HG02678 (cell line): ENCODE data around the gene SWSAP1.
A peak's percentile ranks its signal among the peaks of the same experiment; 100 is the strongest.
"Not testable (repeated sequence)": the region's sequence is repeated elsewhere in the genome, so short reads cannot be mapped to it uniquely, and the experiment has no call there.

Source experiments
- ATAC-seq: cut with Tn5 transposase; IDR thresholded peaks from one replicate; pipeline ENCODE4 v1.9.1; 2021; ENCODE audit warnings: mild to moderate bottlenecking, moderate library complexity; ENCODE audit not compliant: unreplicated experiment

The SWSAP1 gene

GRCh38 chr19:11354102-11354501 is 20.4 kb upstream of the SWSAP1 start:
- ATAC-seq = not testable (repeated sequence)

- peak; percentile 60 for ATAC-seq
These were observed 19.0 kb upstream of the SWSAP1 start, which contains the start of gene PLPPR2 for GRCh38 chr19:11355160-11356073. TSS of gene PLPPR2 (plus strand) at chr19:11355432. CDS start at chr19:11357674, 2,242 bp downstream.

- ATAC-seq = no peak
These were observed 18.4 kb upstream of the SWSAP1 start for GRCh38 chr19:11356074-11356397.

- no peak for ATAC-seq
These were observed 17.6 kb upstream of the SWSAP1 start for GRCh38 chr19:11356676-11357550.

DNA sequence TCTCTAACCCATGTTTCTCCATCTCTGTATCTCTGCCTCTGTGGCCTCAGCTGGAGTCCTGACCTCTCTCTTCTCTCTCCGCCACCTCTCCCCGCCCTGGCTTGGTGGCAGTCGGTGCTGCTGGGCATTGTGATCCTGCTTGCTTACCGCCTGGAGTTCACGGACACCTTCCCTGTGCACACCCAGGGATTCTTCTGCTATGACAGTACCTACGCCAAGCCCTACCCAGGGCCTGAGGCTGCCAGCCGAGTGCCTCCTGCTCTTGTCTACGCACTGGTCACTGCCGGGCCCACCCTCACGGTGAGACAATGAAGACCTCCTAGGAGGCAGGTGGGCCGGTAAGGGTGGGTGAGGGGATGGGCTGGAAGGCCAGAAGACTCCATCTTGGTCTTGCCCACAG is 15.0 kb upstream of the SWSAP1 start:
- ATAC-seq = no peak

GRCh38 chr19:11361037-11361770 is 13.3 kb upstream of the SWSAP1 start:
- ATAC-seq = no peak

GRCh38 chr19:11361771-11362731 is 12.4 kb upstream of the SWSAP1 start:
- ATAC-seq = no peak

GRCh38 chr19:11363881-11364280 is 10.6 kb upstream of the SWSAP1 start:
- ATAC-seq = no peak

- no peak for ATAC-seq
These were observed 10.1 kb upstream of the SWSAP1 start for GRCh38 chr19:11364296-11364904.

GRCh38 chr19:11364935-11365334 is 9.5 kb upstream of the SWSAP1 start:
- ATAC-seq = no peak

- no peak for ATAC-seq
These were observed 8.8 kb upstream of the SWSAP1 start for GRCh38 chr19:11365557-11366117.

DNA sequence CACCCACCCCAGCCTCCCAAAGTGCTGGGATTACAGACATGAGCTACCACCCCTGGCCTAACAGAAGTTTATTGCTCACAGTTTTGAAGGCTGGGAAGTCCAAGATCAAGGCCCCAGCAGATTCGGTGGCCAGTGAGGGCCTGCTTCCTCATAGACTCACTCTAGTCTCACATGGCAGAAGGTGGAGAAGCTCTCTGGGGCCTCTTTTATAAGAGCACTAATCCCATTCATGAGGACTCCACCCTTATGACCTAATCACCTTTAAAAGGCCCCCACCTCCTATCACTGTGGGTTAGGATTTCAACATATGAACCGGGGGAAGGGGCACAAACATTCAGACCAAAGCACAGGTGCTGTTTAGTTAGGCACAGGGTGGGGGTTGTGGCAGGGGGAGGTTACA is 6.9 kb upstream of the SWSAP1 start:
- ATAC-seq = no peak

DNA sequence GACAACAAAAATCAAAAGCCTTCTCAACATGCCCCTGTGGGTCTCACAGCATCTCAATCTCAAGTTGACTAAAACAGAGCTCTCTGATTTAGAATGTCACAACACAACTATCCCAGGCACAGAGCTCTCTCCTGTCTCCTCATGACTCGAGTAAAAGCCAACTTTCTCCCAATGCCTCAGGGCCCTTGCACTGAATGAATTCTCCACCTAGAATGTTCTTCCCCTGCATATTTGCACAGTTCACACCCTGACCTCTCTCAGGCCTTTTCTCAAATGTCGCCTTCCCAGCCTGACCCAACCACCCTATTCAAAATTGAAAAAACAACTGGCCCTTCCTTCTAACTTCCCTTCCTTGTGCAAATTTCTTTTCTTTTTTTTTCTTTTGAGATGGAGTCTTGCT is 3.7 kb upstream of the SWSAP1 start:
- ATAC-seq = no peak

- no peak for ATAC-seq
These were observed 1.1 kb upstream of the SWSAP1 start for GRCh38 chr19:11373166-11373884.

DNA sequence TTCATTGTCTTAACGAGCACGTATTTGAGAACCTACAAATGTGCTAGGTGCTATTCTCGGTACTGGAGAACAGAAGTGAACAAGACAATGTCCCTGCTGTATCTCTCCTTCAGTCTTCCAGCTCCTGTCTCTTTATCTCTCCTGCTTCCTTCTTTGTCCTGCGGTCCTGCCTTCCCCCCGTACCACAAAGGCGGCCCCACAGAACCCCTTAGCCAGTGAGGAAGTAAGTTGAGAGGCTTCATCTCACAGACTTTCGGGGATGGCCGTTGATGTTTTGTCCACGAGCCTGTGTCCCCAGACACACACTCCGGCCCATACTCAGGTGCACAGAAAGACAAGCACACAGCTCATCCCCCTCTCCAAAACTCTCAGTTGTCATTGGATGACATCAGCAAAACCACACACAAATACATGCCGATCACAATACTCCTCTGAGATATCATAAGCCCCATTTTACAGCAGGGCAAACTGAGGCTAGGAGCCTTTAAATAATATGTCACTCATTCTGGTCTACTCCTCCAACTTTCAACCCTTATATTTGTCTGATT is 507 bp upstream of the SWSAP1 start:
- no peak for ATAC-seq

- ATAC-seq = no peak
These were observed 880 bp downstream of the SWSAP1 start for GRCh38 chr19:11375143-11375948.

DNA sequence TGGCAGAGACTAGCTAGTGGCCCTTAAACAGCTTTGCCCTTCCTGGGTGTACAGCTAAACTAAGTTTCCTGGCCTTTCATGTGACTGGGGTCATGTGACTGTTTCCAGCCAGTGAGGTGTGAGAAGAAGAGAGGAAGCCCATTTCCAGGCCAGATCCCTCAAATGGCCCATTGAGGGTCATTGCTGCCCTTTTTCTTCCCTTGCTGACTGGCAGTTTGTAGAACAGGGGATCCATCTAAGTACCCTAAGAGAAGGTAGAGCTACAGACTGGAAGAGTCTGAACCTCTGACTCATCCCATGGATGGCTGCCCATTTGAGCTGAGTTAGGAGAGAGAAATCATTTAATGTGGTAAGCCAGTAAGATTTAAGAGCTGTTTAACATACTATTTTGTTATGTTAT is 2.8 kb downstream of the SWSAP1 start:
- ATAC-seq = no peak
